ENCODE results near the gene CYP4F3.

DNA sequence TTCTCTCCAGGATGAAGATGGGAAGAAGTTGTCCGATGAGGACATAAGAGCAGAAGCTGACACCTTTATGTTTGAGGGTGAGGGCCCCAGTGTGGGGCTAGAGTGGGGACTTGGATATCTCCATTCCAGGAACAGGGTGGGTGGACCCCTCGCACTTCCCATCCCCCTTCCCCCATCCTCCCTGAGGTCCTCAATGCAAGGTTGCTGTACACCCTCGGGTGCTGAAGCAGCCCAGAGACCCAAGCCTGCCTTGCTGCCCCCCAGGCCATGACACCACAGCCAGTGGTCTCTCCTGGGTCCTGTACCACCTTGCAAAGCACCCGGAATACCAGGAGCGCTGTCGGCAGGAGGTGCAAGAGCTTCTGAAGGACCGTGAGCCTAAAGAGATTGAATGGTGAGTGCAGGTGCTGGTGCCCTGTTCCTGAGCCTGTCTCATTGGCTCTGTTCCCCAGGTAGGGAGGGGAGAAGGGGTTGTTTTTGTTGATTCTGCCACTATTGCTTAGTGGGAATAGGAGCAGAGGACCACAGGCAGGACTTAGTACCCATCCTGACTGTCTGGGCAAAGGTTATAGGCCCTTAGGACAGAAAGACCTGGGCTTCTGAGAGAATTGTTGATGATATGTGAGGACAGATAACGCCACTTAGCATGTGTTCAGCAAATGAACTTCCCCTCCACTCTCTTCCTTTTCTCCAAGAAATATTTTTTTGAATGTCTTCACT lies 12.0 kb downstream of the CYP4F3 start:
- TF ChIP-seq, protein P1, sequence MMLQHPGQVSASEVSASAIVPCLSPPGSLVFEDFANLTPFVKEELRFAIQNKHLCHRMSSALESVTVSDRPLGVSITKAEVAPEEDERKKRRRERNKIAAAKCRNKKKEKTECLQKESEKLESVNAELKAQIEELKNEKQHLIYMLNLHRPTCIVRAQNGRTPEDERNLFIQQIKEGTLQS (CRISPR knock-in tag; conservative IDR thresholded peaks at IDR 0.05): no peak
- TF ChIP-seq ZNF121 (CRISPR knock-in tag; IDR thresholded peaks at IDR 0.05) (no peak), FOXK1 (CRISPR knock-in tag; IDR thresholded peaks at IDR 0.05) (no peak), TCF7 (CRISPR knock-in tag; IDR thresholded peaks at IDR 0.05; ENCODE audit: low read depth) (no peak), ZNF396 (CRISPR knock-in tag; IDR thresholded peaks at IDR 0.05; ENCODE audit: borderline replicate concordance) (no peak), NR3C1 (CRISPR knock-in tag; conservative IDR thresholded peaks at IDR 0.05; ENCODE audit: low read depth) (no peak), NR1H2 (CRISPR knock-in tag; IDR thresholded peaks at IDR 0.05) (no peak), PRRX2 (CRISPR knock-in tag; IDR thresholded peaks at IDR 0.05) (no peak), ZBTB21 (CRISPR knock-in tag; IDR thresholded peaks at IDR 0.05; ENCODE audit: borderline replicate concordance) (no peak), SMAD4 (CRISPR knock-in tag; IDR thresholded peaks at IDR 0.05) (no peak), ZNF423 (CRISPR knock-in tag; IDR thresholded peaks at IDR 0.05) (no peak)
- TF ChIP-seq, protein P2, sequence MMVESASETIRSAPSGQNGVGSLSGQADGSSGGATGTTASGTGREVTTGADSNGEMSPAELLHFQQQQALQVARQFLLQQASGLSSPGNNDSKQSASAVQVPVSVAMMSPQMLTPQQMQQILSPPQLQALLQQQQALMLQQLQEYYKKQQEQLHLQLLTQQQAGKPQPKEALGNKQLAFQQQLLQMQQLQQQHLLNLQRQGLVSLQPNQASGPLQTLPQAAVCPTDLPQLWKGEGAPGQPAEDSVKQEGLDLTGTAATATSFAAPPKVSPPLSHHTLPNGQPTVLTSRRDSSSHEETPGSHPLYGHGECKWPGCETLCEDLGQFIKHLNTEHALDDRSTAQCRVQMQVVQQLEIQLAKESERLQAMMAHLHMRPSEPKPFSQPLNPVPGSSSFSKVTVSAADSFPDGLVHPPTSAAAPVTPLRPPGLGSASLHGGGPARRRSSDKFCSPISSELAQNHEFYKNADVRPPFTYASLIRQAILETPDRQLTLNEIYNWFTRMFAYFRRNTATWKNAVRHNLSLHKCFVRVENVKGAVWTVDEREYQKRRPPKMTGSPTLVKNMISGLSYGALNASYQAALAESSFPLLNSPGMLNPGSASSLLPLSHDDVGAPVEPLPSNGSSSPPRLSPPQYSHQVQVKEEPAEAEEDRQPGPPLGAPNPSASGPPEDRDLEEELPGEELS (CRISPR knock-in tag; IDR thresholded peaks at IDR 0.05): no peak
- TF ChIP-seq, protein P3, sequence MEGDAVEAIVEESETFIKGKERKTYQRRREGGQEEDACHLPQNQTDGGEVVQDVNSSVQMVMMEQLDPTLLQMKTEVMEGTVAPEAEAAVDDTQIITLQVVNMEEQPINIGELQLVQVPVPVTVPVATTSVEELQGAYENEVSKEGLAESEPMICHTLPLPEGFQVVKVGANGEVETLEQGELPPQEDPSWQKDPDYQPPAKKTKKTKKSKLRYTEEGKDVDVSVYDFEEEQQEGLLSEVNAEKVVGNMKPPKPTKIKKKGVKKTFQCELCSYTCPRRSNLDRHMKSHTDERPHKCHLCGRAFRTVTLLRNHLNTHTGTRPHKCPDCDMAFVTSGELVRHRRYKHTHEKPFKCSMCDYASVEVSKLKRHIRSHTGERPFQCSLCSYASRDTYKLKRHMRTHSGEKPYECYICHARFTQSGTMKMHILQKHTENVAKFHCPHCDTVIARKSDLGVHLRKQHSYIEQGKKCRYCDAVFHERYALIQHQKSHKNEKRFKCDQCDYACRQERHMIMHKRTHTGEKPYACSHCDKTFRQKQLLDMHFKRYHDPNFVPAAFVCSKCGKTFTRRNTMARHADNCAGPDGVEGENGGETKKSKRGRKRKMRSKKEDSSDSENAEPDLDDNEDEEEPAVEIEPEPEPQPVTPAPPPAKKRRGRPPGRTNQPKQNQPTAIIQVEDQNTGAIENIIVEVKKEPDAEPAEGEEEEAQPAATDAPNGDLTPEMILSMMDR (IDR thresholded peaks at IDR 0.05): no peak
- TF ChIP-seq, protein P4, sequence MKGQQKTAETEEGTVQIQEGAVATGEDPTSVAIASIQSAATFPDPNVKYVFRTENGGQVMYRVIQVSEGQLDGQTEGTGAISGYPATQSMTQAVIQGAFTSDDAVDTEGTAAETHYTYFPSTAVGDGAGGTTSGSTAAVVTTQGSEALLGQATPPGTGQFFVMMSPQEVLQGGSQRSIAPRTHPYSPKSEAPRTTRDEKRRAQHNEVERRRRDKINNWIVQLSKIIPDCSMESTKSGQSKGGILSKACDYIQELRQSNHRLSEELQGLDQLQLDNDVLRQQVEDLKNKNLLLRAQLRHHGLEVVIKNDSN (CRISPR knock-in tag; IDR thresholded peaks at IDR 0.05): no peak
